ENCODE data around the gene WNK1.
"Not testable (repeated sequence)": the region's sequence is repeated elsewhere in the genome, so short reads cannot be mapped to it uniquely, and the experiment has no call there.

WNK1 gene

DNA sequence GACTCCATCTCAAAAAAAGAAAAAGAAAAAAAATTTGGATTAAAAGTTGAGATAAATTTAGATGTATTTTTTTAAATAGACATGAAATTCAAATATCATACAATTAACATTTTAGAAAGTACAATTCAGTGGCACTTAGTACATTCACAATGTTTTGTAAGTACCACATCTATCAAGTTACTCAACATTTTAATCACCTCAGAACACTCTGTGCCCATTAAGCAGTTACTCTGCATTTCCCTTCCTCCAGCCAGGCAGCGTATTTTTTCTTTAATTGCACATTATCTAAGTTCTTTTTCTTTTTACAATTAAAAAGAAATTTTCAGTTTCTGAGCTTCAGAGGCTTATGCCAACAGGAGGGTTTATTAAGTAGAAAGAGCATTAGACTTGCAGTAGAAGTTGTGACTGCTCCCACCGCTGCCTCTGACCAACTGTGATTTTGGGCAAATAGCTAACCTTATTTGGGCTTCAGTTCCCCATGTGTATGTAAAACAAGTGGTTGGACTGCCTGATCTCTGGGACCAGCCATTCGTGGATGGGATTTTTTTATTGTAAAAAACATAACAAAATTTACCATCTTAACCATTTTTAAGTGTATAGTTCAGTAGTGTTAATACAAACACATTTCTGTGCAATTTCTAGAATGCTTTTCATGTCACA is 65.7 kb downstream of the WNK1 start:
- DNase-seq (ENCODE audit: low spot score): no peak

DNA sequence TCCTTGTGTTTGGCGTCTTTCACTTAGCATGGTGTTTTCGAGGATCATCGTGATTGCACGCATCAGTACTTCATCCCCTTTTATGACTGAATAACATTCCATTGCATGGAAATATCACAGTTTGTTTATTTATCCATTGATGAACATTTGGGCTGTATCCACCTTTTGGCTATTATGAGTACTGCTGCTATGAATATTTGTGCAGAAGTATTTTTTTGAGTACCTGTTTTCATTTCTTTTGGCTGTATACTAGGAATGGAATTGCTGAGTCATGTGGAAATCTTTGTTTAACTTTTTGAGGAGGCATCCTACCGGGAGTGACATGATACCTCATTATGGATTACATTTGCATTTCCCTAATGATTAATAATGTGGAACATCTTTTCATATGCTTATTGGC is 66.4 kb downstream of the WNK1 start:
- no peak for DNase-seq (ENCODE audit: low spot score)

GRCh38 chr12:820336-820735 is 68.0 kb downstream of the WNK1 start:
- no peak for DNase-seq (ENCODE audit: low spot score)

GRCh38 chr12:823028-823698 is 70.8 kb downstream of the WNK1 start:
- no peak for DNase-seq (ENCODE audit: low spot score)

GRCh38 chr12:826331-826730 is 74.0 kb downstream of the WNK1 start:
- DNase-seq (ENCODE audit: low spot score): no peak

DNA sequence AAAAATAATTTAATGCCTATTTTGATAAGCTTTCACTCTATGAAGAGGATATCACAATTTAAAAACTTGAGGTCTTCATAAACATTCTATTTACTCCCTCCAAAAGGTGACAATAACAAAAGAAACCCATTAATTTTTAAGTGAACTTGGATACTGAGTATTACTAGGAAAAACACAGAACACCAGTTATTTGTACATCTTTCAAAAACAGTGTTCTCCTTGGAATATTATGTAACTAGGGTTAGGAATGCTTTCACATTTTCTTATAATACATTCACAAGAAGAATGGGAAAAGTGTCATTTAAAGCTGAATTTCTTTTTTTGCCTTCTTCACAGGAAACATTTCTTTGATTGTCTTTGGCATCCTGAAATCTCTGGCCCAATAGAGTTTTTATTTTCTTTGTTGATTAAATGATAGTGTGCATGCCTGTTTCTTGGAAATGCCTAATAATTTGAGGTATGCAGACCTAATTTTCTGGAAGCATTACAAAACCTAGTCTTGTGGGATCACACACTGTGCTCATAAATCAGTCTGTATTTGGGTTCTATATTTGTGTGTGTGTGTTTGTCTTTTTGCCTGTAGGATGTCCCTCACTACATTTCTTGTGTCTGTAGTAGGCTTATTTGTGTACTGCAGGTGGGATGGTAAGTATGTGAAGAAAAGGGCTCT is 76.5 kb downstream of the WNK1 start:
- no peak for DNase-seq (ENCODE audit: low spot score)

- no peak for DNase-seq (ENCODE audit: low spot score)
Measured at GRCh38 chr12:830111-830867, 77.9 kb downstream of the WNK1 start.

GRCh38 chr12:835754-836518 is 83.6 kb downstream of the WNK1 start:
- no peak for DNase-seq (ENCODE audit: low spot score)

- DNase-seq (ENCODE audit: low spot score): no peak
Measured at GRCh38 chr12:836952-837351, 84.6 kb downstream of the WNK1 start.

DNA sequence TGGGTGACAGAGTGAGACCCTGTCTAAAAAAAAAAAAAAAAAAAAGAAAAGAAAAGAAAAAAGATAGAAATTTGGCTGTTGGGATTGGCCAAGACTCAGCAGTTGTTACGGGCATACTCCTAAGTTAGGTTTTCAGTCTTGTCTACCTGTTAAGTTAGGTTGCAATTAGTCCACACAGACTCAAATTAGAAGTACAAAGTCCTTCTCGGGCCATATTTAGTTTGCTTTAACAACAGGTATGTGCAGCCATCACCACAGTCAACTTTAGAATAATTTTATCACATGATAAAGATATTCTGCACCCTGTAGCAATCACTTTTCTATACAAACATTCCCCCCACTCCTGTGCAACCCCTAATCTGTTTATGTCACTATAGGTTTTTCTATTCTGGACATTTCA is 85.2 kb downstream of the WNK1 start:
- DNase-seq (ENCODE audit: low spot score): no peak

DNA sequence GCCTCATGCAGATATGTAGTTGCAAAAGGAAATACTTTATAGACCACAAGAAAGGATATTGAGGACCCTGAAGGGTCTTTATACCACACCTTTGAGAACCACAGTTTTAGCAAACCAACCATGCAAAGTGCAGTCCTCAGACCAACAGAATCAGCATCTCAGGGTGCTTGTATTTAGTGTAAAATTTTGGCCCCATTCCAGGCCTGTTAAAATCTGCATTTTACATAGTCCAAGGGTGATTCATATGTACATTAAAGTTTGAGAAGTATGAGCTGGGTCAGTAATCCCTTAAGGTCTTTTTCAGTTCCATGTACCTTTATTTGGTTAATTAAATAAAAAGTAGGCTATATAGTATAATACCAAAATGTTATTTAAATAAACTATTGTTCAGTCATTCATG is 91.2 kb downstream of the WNK1 start:
- DNase-seq (ENCODE audit: low spot score): peak; percentile 15

DNA sequence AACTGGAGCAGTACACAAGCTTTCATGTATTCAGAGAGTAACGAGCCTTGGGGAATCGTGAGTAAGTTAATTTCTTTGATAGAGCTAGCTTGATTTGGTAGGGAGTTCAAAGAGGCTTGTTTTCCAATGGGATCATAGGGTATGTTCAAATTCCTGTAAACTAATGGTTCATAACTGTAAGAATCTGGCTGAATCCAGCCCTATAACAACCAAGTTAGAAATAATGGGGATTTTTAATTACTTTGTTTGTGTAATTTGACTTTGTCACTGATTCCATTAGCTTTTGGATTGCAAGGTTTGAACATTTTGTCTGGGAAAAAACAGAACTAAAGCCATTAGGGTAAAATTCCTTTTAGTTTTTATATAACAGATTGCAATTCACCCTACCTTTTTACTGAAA is 94.0 kb downstream of the WNK1 start:
- DNase-seq (ENCODE audit: low spot score): no peak

DNA sequence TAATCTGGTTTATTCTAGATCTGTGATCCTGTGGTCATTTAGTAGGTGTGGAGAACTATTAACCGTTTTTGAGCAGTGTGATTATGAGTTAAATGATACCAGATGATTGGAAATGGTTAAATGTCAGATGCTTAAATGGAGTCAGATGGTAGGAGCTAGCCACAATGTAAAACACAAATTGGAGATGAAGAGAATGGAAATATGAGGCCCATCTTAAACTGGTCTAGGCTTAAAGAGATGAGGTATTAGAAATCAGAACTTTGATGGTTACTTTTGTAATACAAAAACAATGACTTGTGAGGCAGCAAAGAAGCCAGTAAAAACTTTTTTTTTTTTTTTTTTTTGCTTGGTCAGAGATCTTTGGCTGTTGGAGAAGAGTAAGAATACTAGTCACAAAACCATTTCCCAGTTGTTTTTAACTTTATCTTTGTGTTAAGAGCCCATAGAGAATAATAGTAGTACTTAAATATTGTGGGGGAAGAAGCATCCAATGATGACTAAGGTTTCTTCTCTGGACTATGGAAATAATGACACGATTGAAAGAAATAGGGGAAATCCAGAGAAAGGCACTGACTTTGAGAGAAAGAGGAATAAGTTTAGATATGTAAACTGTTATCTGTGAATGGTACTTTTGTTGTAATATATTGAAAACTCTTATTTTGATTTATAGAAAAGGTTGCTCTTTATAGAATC is 95.9 kb downstream of the WNK1 start:
- DNase-seq (ENCODE audit: low spot score): no peak

GRCh38 chr12:848882-849527 is 96.6 kb downstream of the WNK1 start:
- no peak for DNase-seq (ENCODE audit: low spot score)

- DNase-seq (ENCODE audit: low spot score): not testable (repeated sequence)
Measured at GRCh38 chr12:849733-850437, 97.5 kb downstream of the WNK1 start.

DNA sequence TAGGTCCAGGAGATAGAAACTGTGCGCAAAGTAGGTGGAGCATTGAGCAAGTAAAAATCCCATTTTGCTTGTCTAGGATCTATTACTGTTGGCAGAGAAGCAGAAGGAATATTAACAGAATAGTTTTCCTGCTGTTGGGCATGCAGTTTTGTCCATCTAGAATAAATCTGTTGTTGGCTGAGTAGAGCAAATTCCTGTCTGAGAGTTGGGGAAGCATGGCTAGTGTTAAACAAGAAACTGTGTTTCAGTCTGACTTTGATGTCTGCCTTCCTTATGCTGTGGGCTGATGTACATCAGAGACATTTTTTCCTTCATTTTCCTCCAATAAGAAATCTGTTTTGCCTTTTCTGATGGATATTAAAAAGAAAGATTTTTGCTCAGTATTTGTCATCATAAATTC is 99.0 kb downstream of the WNK1 start:
- DNase-seq (ENCODE audit: low spot score): no peak

DNA sequence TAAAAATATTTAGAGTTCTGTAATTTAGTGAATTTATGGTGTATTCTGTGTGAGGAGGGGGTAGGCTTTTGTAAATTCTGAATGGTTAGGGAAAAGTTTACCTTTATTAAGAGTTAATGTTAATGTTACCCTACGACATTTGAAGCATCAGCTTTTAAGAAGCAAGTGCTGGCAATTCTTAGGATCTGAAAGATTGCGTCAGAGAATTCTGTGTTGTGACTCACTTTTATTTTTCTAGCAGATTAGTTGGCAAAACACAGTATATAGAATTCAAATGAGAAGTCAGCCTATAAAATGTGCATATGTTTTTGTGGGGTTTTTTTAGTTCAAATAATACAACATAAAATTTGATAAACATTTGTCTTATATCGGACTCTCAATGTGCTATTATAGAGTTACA is 99.5 kb downstream of the WNK1 start:
- peak; percentile 23 for DNase-seq (ENCODE audit: low spot score)

- DNase-seq (ENCODE audit: low spot score): no peak
Measured at GRCh38 chr12:852864-853263, 100.5 kb downstream of the WNK1 start.

DNA sequence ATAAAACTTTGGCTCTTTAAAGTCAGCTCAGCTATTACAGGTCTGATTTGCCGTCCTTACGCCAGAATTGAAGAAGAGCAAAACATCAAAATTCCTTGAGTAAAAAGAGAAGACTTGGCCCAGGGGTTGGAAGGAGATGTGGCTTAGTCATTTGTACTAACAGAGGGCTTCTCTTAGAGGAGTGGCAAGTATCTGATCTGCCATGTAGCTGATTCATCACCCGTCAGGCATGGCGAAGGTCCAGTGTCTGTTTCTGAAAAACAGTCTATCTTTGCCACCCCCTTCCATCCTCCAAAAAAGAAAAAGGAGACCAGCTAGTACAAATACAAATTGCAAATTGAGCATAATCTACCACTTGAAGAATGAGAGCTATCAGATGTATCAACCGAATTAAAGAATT is 105.2 kb downstream of the WNK1 start:
- no peak for DNase-seq (ENCODE audit: low spot score)

DNA sequence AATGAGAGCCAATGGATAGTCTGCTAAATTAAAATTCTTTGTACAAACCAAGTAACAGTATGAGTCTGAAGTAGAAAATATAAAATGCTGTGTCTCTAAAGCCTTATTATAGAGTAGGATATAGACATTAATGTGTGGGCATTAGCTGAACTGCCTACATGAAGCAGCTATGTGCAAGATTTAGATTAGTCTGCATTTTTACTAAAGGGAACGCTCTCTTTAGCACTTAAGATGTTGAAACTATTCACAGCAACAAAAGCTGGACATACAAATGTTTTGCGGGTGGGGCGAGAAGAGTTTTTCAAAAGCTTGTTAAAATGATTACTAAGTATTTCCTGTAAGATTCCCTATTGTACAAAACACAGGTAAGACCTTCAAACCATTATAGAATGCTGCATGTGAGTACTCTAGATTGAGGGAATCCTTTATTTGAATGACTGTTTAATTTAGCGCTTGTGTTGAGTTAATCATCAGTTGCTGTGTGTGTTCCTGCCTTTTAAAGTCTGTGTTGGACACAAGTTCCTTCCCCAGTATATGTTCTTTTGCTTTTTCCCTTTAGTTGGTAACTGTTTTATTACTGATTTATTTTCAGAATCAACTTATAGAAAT is 110.0 kb downstream of the WNK1 start:
- DNase-seq (ENCODE audit: low spot score): no peak
